GM13977 (cell line): ENCODE results near the gene CYP11A1.

Source experiments
- DNase-seq: peaks from one replicate; pipeline ENCODE4 v3.0.0; 2012; ENCODE audit warnings: low spot score
- in situ Hi-C: fragments of 300-500 bp; cut with MboI; formaldehyde crosslinking; loops from one replicate; pipeline ENCODE4 v1.12.0; 2022; ENCODE audit warnings: low sequenced_read_pairs, low pct_unique_long_range_greater_than_20kb, mixed read lengths, inconsistent platforms; ENCODE audit not compliant: unreplicated experiment
- TF ChIP-seq, protein P1 (sequence below): IDR thresholded peaks from 2 replicates; pipeline ENCODE4 v1.5.1; 2012; ENCODE audit warnings: mild to moderate bottlenecking, control low read depth; ENCODE audit not compliant: insufficient read depth; ENCODE audit errors: extremely low read depth, missing control alignments

Gene CYP11A1

GRCh38 chr15:74343127-74343796 is 24.2 kb downstream of the CYP11A1 start:
- in situ Hi-C loops, result no loop called here
- DNase-seq, result no peak
- TF ChIP-seq, protein P1, sequence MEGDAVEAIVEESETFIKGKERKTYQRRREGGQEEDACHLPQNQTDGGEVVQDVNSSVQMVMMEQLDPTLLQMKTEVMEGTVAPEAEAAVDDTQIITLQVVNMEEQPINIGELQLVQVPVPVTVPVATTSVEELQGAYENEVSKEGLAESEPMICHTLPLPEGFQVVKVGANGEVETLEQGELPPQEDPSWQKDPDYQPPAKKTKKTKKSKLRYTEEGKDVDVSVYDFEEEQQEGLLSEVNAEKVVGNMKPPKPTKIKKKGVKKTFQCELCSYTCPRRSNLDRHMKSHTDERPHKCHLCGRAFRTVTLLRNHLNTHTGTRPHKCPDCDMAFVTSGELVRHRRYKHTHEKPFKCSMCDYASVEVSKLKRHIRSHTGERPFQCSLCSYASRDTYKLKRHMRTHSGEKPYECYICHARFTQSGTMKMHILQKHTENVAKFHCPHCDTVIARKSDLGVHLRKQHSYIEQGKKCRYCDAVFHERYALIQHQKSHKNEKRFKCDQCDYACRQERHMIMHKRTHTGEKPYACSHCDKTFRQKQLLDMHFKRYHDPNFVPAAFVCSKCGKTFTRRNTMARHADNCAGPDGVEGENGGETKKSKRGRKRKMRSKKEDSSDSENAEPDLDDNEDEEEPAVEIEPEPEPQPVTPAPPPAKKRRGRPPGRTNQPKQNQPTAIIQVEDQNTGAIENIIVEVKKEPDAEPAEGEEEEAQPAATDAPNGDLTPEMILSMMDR, result no peak

DNA sequence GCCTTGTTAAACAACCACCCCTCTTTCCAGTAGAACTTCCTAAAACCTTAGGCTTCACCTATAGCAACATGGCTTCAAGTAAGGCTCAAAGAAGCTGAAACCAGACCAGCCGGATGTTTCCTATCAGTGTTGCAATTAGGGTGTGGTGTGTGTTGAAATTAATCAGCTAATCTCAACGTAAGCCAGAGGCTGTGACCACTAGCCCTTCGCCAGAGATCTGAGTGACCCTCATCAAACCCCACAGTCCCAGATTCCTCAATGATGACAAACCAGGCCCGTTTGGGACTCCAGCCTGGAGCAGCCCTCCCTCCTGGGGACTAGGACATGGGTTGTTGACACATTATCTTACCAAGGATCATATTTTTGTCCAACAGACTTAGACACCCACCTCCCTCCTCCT is 27.3 kb downstream of the CYP11A1 start:
- TF ChIP-seq, protein P1, result no peak
- in situ Hi-C loops, result no loop called here
- DNase-seq, result no peak

DNA sequence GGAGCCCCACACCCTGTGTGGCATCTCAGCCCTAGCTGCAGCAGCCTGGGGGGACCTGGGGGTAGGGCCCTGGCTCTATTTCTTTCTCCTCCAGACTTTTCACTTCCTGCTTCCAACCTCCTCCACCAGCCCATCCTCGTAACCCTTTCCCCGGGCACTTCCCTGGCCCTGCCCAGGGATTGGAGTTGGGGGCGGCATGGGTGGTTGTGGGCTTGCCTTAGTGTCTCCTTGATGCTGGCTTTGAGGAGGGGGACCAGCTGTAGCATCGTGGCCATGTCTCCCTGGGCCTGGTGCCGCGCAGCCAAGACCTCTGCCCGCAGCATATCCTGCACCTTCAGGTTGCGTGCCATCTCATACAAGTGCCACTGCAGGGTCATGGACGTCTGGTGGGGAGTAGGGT is 28.1 kb downstream of the CYP11A1 start:
- TF ChIP-seq, protein P1, result no peak
- DNase-seq, result no peak
- in situ Hi-C loops, result no loop called here

- no peak for DNase-seq
- TF ChIP-seq, protein P1, result no peak
- in situ Hi-C loops, result no loop called here
Measured at GRCh38 chr15:74338676-74339075, 28.8 kb downstream of the CYP11A1 start.

DNA sequence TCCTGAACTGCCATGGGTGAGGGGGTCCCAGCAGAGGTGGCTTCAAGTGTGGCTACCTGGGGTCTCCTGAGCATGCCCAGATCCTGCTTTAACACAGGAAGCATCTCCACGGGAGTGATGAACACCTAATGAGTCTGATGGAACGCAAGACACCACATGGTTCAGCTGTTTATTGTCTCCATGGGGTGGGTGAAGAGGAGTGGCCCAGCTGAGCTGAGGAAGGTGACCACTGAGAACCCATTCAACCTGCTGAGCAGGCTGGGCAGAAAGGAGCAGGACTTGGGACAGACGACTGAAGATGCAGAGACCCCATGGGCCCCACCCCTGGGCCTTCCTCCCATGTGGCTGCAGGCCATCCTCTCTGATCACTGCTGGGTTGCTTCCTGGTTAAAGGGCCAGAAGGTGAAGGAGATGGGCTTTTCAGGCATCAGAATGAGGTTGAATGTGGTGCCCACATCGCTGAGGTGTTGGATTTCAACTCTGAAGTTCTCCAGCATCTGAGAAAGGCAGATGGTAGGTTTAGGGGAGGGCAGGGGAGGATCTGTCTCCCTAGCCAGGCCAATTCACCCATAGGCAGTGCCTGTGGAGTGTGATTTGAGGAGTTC is 29.7 kb downstream of the CYP11A1 start:
- no peak for DNase-seq
- in situ Hi-C loops, result no loop called here
- TF ChIP-seq, protein P1, result no peak

- in situ Hi-C loops, result no loop called here
- DNase-seq, result no peak
- TF ChIP-seq, protein P1, result no peak
Measured at GRCh38 chr15:74337146-74337545, 30.3 kb downstream of the CYP11A1 start.
